Activated naive CD8-positive, alpha-beta T cell treated with anti-CD3 and anti-CD28 coated beads, Interleukin-2, amount 50 U/mL, for 16 hours (primary cell): ENCODE results near the gene RAD51B.
"Not testable (repeated sequence)": the region's sequence is repeated elsewhere in the genome, so short reads cannot be mapped to it uniquely, and the experiment has no call there.

ENCODE experiments used
- DNase-seq: peaks from one replicate; pipeline ENCODE4 v3.0.0-alpha.2; 2020; ENCODE audit warnings: low read depth, low spot score

The RAD51B gene

GRCh38 chr14:68295316-68295816 lies 475.8 kb downstream of the RAD51B start:
- no peak for DNase-seq

GRCh38 chr14:68297039-68297438 lies 477.5 kb downstream of the RAD51B start:
- DNase-seq: no peak

GRCh38 chr14:68297876-68298468 lies 478.4 kb downstream of the RAD51B start:
- DNase-seq: no peak

GRCh38 chr14:68300608-68301007 lies 481.0 kb downstream of the RAD51B start:
- no peak for DNase-seq

GRCh38 chr14:68301219-68301618 lies 481.6 kb downstream of the RAD51B start:
- DNase-seq: no peak

GRCh38 chr14:68302938-68303337 lies 483.4 kb downstream of the RAD51B start:
- not testable (repeated sequence) for DNase-seq

GRCh38 chr14:68305738-68306137 lies 486.2 kb downstream of the RAD51B start:
- no peak for DNase-seq

- DNase-seq: no peak
These were observed 486.8 kb downstream of the RAD51B start for GRCh38 chr14:68306265-68306933.

- DNase-seq: no peak
These were observed 487.6 kb downstream of the RAD51B start for GRCh38 chr14:68306934-68307789.

GRCh38 chr14:68307790-68308168 lies 488.2 kb downstream of the RAD51B start:
- no peak for DNase-seq

- no peak for DNase-seq
These were observed 489.3 kb downstream of the RAD51B start for GRCh38 chr14:68308726-68309520.

- DNase-seq: no peak
These were observed 490.0 kb downstream of the RAD51B start for GRCh38 chr14:68309616-68310015.

- DNase-seq: no peak
These were observed 492.7 kb downstream of the RAD51B start for GRCh38 chr14:68312300-68312699.

GRCh38 chr14:68312884-68313610 lies 493.5 kb downstream of the RAD51B start:
- DNase-seq: no peak

GRCh38 chr14:68314642-68315041 lies 495.1 kb downstream of the RAD51B start:
- DNase-seq: no peak

GRCh38 chr14:68315081-68315480 lies 495.5 kb downstream of the RAD51B start:
- no peak for DNase-seq

- no peak for DNase-seq
These were observed 496.7 kb downstream of the RAD51B start for GRCh38 chr14:68316078-68316868.

GRCh38 chr14:68317239-68317638 lies 497.7 kb downstream of the RAD51B start:
- no peak for DNase-seq

- DNase-seq: no peak
These were observed 499.2 kb downstream of the RAD51B start for GRCh38 chr14:68318828-68319227.

- DNase-seq: no peak
These were observed 500.9 kb downstream of the RAD51B start for GRCh38 chr14:68320495-68320894.
